Activated T-helper 9 cell treated with anti-CD3 and anti-CD28 coated beads, Interleukin-2, amount 50 U/mL, for 16 hours (primary cell): ENCODE results near the gene SEZ6L.

Experiments
- DNase-seq: peaks from one replicate; pipeline ENCODE4 v3.0.0-alpha.2; 2020; ENCODE audit warnings: low read depth

SEZ6L gene

GRCh38 chr22:26298605-26299310 is 129.5 kb downstream of the SEZ6L start:
- no peak for DNase-seq

- no peak for DNase-seq
Measured at GRCh38 chr22:26302726-26303125, 133.5 kb downstream of the SEZ6L start.

GRCh38 chr22:26303475-26303874 is 134.2 kb downstream of the SEZ6L start:
- DNase-seq: no peak

GRCh38 chr22:26304730-26305129 is 135.5 kb downstream of the SEZ6L start:
- DNase-seq: no peak

- DNase-seq: no peak
Measured at GRCh38 chr22:26308467-26308866, 139.2 kb downstream of the SEZ6L start.

- DNase-seq: no peak
Measured at GRCh38 chr22:26310616-26311015, 141.4 kb downstream of the SEZ6L start.

- DNase-seq: no peak
Measured at GRCh38 chr22:26313291-26313690, 144.0 kb downstream of the SEZ6L start.

GRCh38 chr22:26314171-26314570 is 144.9 kb downstream of the SEZ6L start:
- DNase-seq: no peak

- no peak for DNase-seq
Measured at GRCh38 chr22:26314656-26315055, 145.4 kb downstream of the SEZ6L start.

- DNase-seq: no peak
Measured at GRCh38 chr22:26316732-26317285, 147.5 kb downstream of the SEZ6L start.

- DNase-seq: no peak
Measured at GRCh38 chr22:26318975-26319374, 149.7 kb downstream of the SEZ6L start.

GRCh38 chr22:26320447-26320846 is 151.2 kb downstream of the SEZ6L start:
- DNase-seq: no peak

GRCh38 chr22:26321469-26321913 is 152.2 kb downstream of the SEZ6L start:
- no peak for DNase-seq

GRCh38 chr22:26322179-26322905 is 153.1 kb downstream of the SEZ6L start:
- no peak for DNase-seq

GRCh38 chr22:26323013-26323412 is 153.8 kb downstream of the SEZ6L start:
- no peak for DNase-seq

- no peak for DNase-seq
Measured at GRCh38 chr22:26324150-26324549, 154.9 kb downstream of the SEZ6L start.

GRCh38 chr22:26325641-26326040 is 156.4 kb downstream of the SEZ6L start:
- DNase-seq: no peak

GRCh38 chr22:26326803-26327202 is 157.5 kb downstream of the SEZ6L start:
- no peak for DNase-seq

GRCh38 chr22:26327306-26327705 is 158.0 kb downstream of the SEZ6L start:
- DNase-seq: no peak

- DNase-seq: no peak
Measured at GRCh38 chr22:26328221-26328620, 159.0 kb downstream of the SEZ6L start.

GRCh38 chr22:26330971-26331625 is 161.8 kb downstream of the SEZ6L start:
- peak; percentile 15 for DNase-seq

GRCh38 chr22:26333088-26333800 is 164.0 kb downstream of the SEZ6L start:
- DNase-seq: no peak
